GM12892 (cell line): ENCODE results near the gene UCP3.

ENCODE experiments used
- DNase-seq: peaks from one replicate; pipeline ENCODE4 v3.0.0; 2011; ENCODE audit not compliant: insufficient read length
- FAIRE-seq: peaks from 2 replicates; lab custom pipeline; 2011; peaks lifted over from hg19 to GRCh38; lab: Jason Lieb, UNC
- POLR2A ChIP-seq: IDR thresholded peaks from 2 replicates; pipeline ENCODE4 v1.6.1; 2011; ENCODE audit warnings: low read depth, low read length, control low read depth
- POLR2AphosphoS5 ChIP-seq: IDR thresholded peaks from 2 replicates; pipeline ENCODE4 v1.6.1; 2011; ENCODE audit warnings: low read depth, low read length, control low read depth
- TAF1 ChIP-seq: IDR thresholded peaks from 2 replicates; pipeline ENCODE4 v1.6.1; 2011; ENCODE audit warnings: low read depth, mild to moderate bottlenecking, control low read depth, low read length, borderline replicate concordance

The UCP3 gene

GRCh38 chr11:74013141-74013540, 4.3 kb upstream of the UCP3 start:
- FAIRE-seq (no peak), DNase-seq (no peak)
- no peak for TF ChIP-seq POLR2AphosphoS5
- no peak for TF ChIP-seq TAF1
- no peak for TF ChIP-seq POLR2A

DNA sequence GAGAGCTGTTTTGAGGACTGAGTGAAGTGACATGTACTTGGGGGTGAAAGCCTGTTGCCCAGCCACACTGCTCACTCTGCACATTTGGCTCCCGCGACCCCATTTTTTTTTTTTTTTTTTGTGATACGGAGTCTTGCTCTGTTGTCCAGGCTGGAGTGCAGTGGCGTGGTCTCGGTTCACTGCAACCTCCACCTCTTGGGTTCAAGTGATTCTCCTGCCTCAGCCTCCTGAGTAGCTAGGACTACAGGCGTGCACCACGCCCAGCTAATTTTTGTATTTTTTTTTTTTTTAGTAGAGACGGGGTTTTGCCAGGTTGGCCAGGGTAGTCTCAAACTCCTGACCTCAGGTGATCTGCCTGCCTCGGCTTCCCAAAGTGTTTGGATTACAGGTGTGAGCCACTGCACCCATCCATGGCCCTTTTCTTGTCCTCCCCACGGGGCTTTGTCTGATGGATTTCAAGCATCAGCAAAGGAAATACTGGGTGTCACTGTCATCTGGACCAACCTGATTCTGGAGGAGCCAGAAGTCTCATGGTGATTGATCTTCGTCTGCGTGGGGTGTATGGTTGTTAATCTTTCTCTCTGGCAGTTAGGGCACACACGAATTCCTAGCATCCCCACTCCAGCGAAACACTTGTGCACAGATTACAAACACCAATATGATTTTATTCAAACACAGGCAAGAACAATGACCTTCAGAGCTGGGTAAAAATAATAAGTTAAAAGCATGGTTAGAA, 3.4 kb upstream of the UCP3 start:
- FAIRE-seq (no peak), DNase-seq (no peak)
- TF ChIP-seq POLR2A, result no peak
- no peak for TF ChIP-seq POLR2AphosphoS5
- TF ChIP-seq TAF1, result no peak

DNA sequence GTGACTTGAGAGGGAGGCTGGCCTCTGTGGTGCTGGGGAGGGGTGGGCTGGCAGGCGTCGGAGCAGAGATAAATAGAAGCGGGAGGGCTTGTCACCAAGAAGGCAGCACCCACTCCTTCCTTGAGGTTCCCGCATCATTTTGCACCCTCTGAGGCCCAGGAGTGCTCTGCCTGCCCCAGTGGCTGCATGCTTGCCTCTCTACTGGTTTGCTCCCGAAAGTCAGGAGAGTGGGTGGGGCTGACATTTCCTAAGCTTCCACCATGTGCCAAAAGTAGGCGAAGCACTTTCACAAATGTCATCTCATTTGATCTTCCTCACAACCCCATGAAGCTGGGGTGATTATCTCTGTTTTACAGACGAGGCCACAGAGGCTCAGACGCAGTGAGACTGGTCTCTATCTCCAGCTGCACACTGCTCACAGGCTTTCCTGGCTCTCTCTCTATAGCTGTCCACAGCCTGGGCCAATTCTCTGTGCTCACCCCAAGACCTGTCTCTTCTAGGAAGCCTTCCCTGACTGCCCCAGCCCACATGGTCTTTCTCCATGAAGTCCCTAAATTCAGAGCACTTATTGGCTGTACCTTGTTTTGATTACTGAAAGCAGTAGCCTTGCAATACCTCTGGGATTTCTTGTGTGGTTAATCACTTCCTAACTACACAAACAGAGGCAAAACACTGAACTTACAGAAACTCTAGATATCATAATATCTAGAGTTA, 2.6 kb upstream of the UCP3 start:
- TF ChIP-seq POLR2AphosphoS5 (no peak), POLR2A (no peak), TAF1 (no peak)
- DNase-seq (no peak), FAIRE-seq (peak; percentile 95)

- no peak for DNase-seq
- no peak for TF ChIP-seq TAF1
- no peak for TF ChIP-seq POLR2A
- TF ChIP-seq POLR2AphosphoS5, result 0 out of 2 replicates have a peak, but pooled peaks have one; percentile 2
- peak; percentile 9 for FAIRE-seq
These were observed 1.7 kb upstream of the UCP3 start for GRCh38 chr11:74010306-74011300.

DNA sequence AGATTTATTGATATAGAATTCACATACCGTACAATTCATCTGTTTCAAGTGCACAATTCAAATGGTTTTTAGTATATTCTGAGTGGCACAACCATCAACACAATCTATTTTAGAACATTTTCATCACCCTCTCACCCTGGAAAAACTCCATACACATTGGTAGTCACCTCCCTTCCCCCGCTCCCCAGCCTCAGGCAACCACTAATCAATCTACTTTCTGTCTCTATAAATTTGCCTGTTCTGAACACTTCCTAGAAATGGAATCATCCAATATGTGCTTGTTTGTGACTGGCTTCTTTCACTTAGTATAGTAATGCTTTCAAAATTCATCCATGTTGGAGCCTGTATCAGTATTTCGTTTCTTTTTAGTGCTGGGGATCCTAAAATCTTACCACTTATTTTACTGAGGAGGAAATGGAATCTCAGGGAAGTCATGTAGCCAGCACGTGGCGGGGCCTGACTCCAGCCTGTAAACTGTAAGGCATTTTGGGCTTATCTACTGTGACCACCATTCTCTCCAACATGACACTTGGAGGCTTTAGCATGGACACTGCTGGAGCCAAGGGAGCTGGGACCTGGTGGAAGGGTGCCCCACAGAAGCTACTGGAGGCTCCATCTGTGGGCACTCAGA, 905 bp upstream of the UCP3 start:
- DNase-seq, result no peak
- FAIRE-seq, result no peak
- TF ChIP-seq TAF1 (no peak), POLR2A (no peak), POLR2AphosphoS5 (no peak)

DNA sequence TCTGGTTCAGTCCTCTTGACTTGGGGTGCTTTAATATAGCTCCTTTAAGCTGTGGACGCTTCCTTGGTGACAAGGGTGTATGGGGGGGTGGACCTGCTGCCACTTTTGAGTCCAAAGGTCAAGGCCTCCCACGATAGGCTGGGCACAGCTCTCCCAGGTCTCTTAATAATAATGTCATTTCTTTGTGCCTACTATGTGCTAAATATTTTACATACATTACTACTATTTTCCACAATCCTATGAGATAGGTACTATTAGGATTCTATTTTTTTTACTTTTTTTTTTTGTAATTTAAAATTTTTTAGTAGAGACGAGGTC, 304 bp upstream of the UCP3 start:
- no peak for DNase-seq
- TF ChIP-seq POLR2AphosphoS5, result no peak
- no peak for TF ChIP-seq TAF1
- no peak for TF ChIP-seq POLR2A
- no peak for FAIRE-seq

GRCh38 chr11:74007691-74008372, 1.1 kb downstream of the UCP3 start:
- TF ChIP-seq TAF1 (no peak), POLR2A (no peak), POLR2AphosphoS5 (no peak)
- FAIRE-seq (no peak), DNase-seq (no peak)

GRCh38 chr11:74006743-74007304, 2.1 kb downstream of the UCP3 start:
- FAIRE-seq, result no peak
- no peak for TF ChIP-seq TAF1
- TF ChIP-seq POLR2A, result no peak
- TF ChIP-seq POLR2AphosphoS5, result no peak
- no peak for DNase-seq

DNA sequence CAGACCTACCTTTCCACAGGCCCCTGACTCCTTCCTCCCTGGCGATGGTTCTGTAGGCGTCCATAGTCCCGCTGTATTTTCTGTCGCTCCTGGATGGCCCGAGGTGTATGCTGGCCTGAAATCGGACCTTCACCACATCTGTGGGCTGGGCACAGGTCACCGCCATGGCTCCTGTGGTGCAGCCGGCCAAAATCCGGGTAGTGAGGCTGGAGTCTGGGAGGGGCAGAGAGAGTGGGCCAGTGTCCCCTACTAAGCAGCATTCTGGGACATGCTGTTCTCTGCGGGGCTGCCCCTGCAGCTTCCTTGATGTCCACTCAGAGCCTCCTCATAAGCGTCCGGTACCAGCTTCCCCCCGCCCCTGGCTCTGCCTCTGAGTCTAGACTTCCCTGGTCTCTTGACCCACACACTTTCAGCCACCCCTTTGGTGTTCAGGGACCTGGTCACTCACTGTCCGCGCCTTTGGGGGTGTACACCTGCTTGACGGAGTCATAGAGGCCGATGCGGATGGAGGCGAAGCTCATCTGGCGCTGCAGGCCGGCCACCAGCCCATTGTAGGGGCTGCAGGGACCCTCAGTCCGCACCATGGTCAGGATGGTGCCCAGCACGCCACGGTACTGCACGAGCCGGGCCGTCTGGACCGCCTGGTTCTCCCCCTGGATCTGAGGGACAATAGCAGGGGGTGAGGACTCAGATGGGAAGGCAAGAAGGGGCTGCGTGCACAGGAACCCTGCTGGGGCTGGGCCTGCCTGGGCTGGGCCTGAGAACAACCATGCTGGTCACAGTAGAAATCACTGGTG, 3.0 kb downstream of the UCP3 start:
- TF ChIP-seq TAF1, result no peak
- TF ChIP-seq POLR2AphosphoS5, result no peak
- TF ChIP-seq POLR2A, result no peak
- DNase-seq, result no peak
- FAIRE-seq, result no peak
